ENCODE measurements around the gene SPACA9.

DNA sequence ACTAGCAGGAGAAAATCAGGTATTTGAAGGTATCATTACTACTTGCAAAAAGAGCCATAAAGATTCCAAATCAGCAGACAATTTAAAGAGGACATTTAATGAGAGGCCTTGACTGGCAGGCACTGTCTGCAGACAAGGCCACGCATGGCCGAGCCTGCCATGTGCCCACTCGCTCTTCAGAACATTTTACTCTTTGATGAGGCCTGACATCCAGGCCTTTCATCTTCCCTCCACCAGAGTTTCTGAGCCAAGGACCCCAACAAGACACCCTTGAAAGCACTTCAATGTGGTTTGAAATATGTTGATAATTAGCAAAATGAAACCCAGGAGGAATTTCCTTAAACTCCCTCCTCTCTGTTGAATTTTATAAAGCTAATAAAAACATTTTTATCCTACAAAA is 17.0 kb upstream of the SPACA9 start:
- TF ChIP-seq, protein P1, sequence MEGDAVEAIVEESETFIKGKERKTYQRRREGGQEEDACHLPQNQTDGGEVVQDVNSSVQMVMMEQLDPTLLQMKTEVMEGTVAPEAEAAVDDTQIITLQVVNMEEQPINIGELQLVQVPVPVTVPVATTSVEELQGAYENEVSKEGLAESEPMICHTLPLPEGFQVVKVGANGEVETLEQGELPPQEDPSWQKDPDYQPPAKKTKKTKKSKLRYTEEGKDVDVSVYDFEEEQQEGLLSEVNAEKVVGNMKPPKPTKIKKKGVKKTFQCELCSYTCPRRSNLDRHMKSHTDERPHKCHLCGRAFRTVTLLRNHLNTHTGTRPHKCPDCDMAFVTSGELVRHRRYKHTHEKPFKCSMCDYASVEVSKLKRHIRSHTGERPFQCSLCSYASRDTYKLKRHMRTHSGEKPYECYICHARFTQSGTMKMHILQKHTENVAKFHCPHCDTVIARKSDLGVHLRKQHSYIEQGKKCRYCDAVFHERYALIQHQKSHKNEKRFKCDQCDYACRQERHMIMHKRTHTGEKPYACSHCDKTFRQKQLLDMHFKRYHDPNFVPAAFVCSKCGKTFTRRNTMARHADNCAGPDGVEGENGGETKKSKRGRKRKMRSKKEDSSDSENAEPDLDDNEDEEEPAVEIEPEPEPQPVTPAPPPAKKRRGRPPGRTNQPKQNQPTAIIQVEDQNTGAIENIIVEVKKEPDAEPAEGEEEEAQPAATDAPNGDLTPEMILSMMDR (conservative IDR thresholded peaks at IDR 0.05; ENCODE audit: low read depth, low read length), result no peak
- TF ChIP-seq EZH2 (IDR thresholded peaks at IDR 0.05; ENCODE audit: borderline replicate concordance, low read depth, low read length, poor library complexity, severe bottlenecking), result no peak

All from A673 (cell line).